Dermis blood vessel endothelial cell (primary cell): ENCODE measurements around the gene GALNT16. TPM values are rescaled to one million over a fixed set of nuclear protein-coding genes. Genes with fewer than 3 reads are reported as not detected.
"Not testable (repeated sequence)": the region's sequence is repeated elsewhere in the genome, so short reads cannot be mapped to it uniquely, and the experiment has no call there.

Experiments
- DNase-seq: peaks from one replicate; pipeline ENCODE4 v3.0.0; 2010
- total RNA-seq: library from RNA; depleted of rRNA; stranded (reverse); fragments of >200 nt; gene quantifications from 2 replicates; pipeline ENCODE4 v1.2.3, GENCODE V29; 2014

Gene GALNT16
- total RNA-seq, 1 donor from 2014 or later: 0.17 TPM

GRCh38 chr14:69366761-69367160, 106.8 kb downstream of the GALNT16 start:
- no peak for DNase-seq

- no peak for DNase-seq
Observed at GRCh38 chr14:69368381-69368780, 108.4 kb downstream of the GALNT16 start.

- DNase-seq: no peak
Observed at GRCh38 chr14:69370061-69370460, 110.1 kb downstream of the GALNT16 start.

- DNase-seq: no peak
Observed at GRCh38 chr14:69372146-69372545, 112.2 kb downstream of the GALNT16 start.

GRCh38 chr14:69373104-69373503, 113.1 kb downstream of the GALNT16 start:
- DNase-seq: no peak

GRCh38 chr14:69374235-69374634, 114.3 kb downstream of the GALNT16 start:
- no peak for DNase-seq

- no peak for DNase-seq
Observed at GRCh38 chr14:69375182-69375581, 115.2 kb downstream of the GALNT16 start.

GRCh38 chr14:69375722-69376121, 115.8 kb downstream of the GALNT16 start:
- DNase-seq: no peak

- no peak for DNase-seq
Observed at GRCh38 chr14:69376439-69376838, 116.5 kb downstream of the GALNT16 start.

- DNase-seq: no peak
Observed at GRCh38 chr14:69378274-69378673, 118.3 kb downstream of the GALNT16 start.

- DNase-seq: no peak
Observed at GRCh38 chr14:69387311-69387710, 127.4 kb downstream of the GALNT16 start.

- DNase-seq: not testable (repeated sequence)
Observed at GRCh38 chr14:69391400-69391799, 131.4 kb downstream of the GALNT16 start.

GRCh38 chr14:69392481-69392880, 132.5 kb downstream of the GALNT16 start:
- no peak for DNase-seq

GRCh38 chr14:69395929-69396328, 136.0 kb downstream of the GALNT16 start:
- DNase-seq: no peak

GRCh38 chr14:69398053-69398817, 138.3 kb downstream of the GALNT16 start, which contains the start of the genes ERH and SLC39A9:
Gene ERH (minus strand): TSS chr14:69398299. CDS start chr14:69398233, 66 bp downstream.
Gene SLC39A9 (plus strand): TSS chr14:69398692. CDS start chr14:69399370, 678 bp downstream.
- DNase-seq: peak; percentile 98

- no peak for DNase-seq
Observed at GRCh38 chr14:69398818-69399210, 138.9 kb downstream of the GALNT16 start.

- no peak for DNase-seq
Observed at GRCh38 chr14:69399750-69400149, 139.8 kb downstream of the GALNT16 start.

- DNase-seq: no peak
Observed at GRCh38 chr14:69400154-69400553, 140.2 kb downstream of the GALNT16 start.

GRCh38 chr14:69401841-69402240, 141.9 kb downstream of the GALNT16 start:
- DNase-seq: no peak

GRCh38 chr14:69404478-69404877, 144.5 kb downstream of the GALNT16 start:
- no peak for DNase-seq

GRCh38 chr14:69404883-69405282, 144.9 kb downstream of the GALNT16 start:
- no peak for DNase-seq

GRCh38 chr14:69405762-69406161, 145.8 kb downstream of the GALNT16 start:
- DNase-seq: no peak
